AG09309 (cell line): Measurements from ENCODE around the gene PRKCA.

Experiments used
- DNase-seq: peaks from one replicate; pipeline ENCODE4 v3.0.0-alpha.2; 2010; ENCODE audit warnings: low read depth
- H3K4me3 ChIP-seq: 2 replicates; pipeline ENCODE4 v1.5.1; 2011; ENCODE audit warnings: mild to moderate bottlenecking, low read depth, low read length, moderate library complexity; ENCODE audit not compliant: control insufficient read depth
- TF ChIP-seq, protein P1 (sequence below): IDR thresholded peaks from 2 replicates; pipeline ENCODE4 v1.5.1; 2011; ENCODE audit warnings: mild to moderate bottlenecking, low read depth, low read length, inconsistent platforms; ENCODE audit not compliant: insufficient read depth, control insufficient read depth; ENCODE audit errors: missing control alignments

The PRKCA gene

DNA sequence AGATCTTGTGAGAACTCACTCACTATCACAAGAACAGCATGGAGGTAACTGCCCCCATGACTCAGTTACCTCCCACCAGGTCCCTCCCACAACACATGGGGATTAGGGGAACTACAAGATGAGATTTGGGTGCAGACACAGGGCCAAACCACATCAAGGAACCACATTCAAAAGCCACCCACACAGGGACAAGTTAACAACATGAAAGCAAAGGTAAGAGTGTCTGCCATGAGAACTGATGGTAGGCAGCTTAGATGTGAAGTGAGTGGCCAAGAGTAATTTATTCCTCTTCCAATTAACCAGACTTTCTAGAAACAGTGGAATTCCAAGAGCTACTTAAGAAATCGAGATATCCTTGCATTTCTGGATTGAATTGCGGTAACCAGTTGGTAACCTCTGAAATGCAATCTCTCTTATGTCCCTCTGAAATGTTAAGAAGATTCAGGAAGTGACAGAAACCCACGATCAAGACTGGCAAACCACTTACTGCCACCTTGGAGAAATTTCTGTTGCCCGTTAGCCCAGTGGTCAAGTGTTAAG lies 365.1 kb downstream of the PRKCA start:
- H3K4me3 ChIP-seq = no peak overlapping the region
- TF ChIP-seq, protein P1, sequence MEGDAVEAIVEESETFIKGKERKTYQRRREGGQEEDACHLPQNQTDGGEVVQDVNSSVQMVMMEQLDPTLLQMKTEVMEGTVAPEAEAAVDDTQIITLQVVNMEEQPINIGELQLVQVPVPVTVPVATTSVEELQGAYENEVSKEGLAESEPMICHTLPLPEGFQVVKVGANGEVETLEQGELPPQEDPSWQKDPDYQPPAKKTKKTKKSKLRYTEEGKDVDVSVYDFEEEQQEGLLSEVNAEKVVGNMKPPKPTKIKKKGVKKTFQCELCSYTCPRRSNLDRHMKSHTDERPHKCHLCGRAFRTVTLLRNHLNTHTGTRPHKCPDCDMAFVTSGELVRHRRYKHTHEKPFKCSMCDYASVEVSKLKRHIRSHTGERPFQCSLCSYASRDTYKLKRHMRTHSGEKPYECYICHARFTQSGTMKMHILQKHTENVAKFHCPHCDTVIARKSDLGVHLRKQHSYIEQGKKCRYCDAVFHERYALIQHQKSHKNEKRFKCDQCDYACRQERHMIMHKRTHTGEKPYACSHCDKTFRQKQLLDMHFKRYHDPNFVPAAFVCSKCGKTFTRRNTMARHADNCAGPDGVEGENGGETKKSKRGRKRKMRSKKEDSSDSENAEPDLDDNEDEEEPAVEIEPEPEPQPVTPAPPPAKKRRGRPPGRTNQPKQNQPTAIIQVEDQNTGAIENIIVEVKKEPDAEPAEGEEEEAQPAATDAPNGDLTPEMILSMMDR = no peak
- no peak for DNase-seq

DNA sequence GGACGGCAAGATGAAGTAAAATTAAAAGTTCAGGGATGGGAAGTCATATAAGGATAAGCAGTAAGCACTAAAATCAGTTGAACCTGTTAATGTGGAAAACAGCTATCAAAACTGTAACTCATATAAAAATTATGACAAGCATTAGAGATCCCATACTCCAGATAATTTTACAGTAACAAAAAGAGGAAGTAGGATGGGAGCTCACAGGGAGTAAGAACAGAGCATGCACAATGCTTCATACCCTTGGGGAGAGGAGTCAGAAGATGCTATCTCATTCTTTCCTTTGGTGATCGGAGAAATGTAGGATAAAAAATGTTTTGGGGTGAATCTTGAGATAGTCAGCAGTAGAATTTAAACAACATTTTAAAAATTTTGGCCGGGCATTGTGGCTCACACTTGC lies 367.8 kb downstream of the PRKCA start:
- TF ChIP-seq, protein P1 = no peak
- H3K4me3 ChIP-seq = no peak overlapping the region
- DNase-seq = no peak

DNA sequence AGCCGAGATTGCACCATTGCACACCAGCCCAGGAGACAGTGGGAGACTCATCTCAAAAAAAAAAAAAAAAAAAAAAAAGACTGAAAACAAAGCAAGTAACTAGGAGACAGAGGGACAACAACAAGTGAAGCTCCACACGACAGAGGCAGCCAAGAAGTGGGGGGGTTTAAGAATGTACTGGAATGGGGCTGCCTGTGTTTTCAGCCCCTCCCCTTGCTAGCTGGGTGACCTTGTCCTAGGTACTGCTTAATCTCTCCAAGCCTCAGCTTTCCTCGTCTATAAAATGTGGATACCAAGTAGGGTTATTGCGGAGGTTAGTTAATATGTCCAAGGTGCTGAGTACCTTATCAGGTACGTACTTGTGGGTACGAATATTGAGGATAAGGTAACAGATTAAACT lies 368.7 kb downstream of the PRKCA start:
- H3K4me3 ChIP-seq = no peak overlapping the region
- TF ChIP-seq, protein P1 = no peak
- DNase-seq = no peak

DNA sequence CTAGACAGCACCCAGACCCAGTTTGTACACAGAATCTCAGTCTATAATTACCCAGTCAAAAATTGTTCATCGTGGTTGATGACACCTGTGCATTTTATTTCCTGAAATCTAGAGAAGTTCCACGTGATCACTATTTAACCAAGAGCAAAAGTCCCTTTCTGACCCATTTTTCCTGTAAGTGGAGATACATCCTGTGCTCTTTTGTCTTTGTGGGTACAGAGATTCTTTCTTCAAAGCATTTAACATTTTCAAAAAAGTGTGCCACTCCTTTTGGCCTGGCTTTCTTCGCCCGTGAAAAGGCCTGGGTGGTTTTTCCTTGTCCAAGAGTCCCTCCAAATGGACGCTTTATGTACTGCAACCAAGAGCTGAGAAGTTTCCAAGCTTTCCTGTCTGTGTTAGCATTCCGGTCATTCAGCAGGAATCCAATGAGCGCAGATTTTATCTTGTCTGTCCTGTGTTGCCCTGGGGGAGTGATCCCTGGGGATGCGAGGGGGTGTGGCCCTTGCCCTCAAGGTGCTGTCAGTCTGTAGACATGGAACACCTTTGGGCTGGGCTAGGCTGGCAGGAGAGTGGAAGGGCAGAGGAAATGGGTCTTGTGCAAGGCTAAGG lies 371.4 kb downstream of the PRKCA start:
- no peak for DNase-seq
- TF ChIP-seq, protein P1 = peak; percentile 70
- no peak overlapping the region for H3K4me3 ChIP-seq

DNA sequence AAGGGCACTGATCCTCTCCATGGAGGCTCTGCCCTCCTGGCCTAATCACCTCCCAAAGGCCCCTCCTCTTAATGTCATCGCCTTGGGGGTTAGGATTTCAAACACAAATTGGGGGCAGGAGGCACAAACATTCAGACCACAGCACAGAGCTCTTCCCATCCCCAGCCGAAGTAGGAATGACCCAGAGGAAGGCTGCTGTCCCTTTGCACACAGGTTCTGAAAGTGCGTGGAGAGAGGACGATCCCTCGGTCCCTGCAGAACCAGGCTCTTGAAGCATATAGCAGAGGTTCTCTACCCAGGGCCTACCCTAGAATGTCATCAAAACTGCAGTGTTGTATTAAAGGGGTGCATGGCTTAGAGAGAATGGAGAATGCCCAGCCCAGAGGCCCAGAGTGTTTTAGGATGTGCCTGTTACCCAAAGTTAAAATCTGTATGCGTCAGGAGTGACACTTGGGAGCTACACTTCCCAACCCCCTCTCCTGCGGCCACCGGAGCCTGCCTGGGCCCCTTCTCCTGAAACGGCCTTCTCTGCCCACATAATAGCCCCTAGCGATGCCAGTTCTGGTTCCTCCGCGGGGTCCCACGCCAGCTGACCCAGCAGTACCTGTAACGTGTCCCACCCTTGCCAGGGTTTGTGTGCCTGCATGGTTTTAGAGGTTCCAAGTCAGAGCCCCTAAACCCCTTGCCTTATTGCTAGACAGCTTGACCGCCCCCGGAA lies 373.0 kb downstream of the PRKCA start:
- DNase-seq = no peak
- TF ChIP-seq, protein P1 = no peak

DNA sequence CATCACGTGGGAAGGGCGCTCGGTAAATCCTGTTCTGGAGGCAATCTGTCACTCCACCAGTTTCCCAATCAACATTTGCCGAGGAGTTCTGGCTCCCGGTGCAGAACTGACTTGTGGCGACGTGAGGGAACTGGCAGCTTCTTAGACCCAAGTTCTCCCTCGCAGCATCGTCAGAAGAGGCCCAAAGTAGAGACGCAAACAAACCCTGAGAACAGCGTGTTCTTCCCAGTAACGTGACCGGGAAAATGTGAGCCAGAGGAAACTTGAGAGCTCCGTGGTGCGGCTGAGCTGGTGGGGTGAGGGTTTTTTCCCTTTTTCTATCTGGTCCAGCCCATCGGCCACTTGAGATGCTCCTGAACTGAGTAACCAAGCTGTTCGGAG lies 373.6 kb downstream of the PRKCA start:
- no peak for DNase-seq
- no peak overlapping the region for H3K4me3 ChIP-seq
- TF ChIP-seq, protein P1 = no peak

More for the DNA sequence above, 373.0 kb downstream of the PRKCA start:
- no peak overlapping the region for H3K4me3 ChIP-seq
